ENCODE measurements around the gene DEFB123. TPM values are rescaled to one million over a fixed set of nuclear protein-coding genes. Genes with fewer than 3 reads are reported as not detected.

Gene DEFB123
- total RNA-seq, 1 experiment from 2014 or later: not detected

- no peak for DNase-seq
- Histone ChIP-seq H3K9me3 (ENCODE audit: insufficient read depth, low read depth) (no peaks in the 10 kb centered on the region), H3K4me1 (replicated peaks; ENCODE audit: insufficient read depth) (no peaks in the 10 kb centered on the region), H3K4me2 (no peak overlapping the region), H3K36me3 (ENCODE audit: low read depth) (no peaks in the 10 kb centered on the region), H3K9me2 (ENCODE audit: insufficient read depth) (no peaks in the 10 kb centered on the region), H3K4me3 (no peak overlapping the region), H3K27ac (no peak overlapping the region), H3F3A (ENCODE audit: insufficient read depth, low read depth) (no peaks in the 10 kb centered on the region), H3K27me3 (ENCODE audit: insufficient read depth, low read depth) (no peaks in the 10 kb centered on the region; the same call in 1 of the 2 replicates), H3K79me2 (ENCODE audit: low read depth) (no peaks in the 10 kb centered on the region), H4K20me1 (ENCODE audit: insufficient read depth) (no peaks in the 10 kb centered on the region), H2AFZ (no peak overlapping the region)
- no TSS peak for BruUV-seq (replicated peaks)
- TF ChIP-seq EZH2 (IDR thresholded peaks at IDR 0.05; ENCODE audit: low read depth) (no peak), CTCF (conservative IDR thresholded peaks at IDR 0.05) (no peak)
- intact Hi-C loops (cut with micrococcal nuclease; ENCODE audit: unreplicated experiment): no loop called here
- ChIA-PET POLR2A (ENCODE audit: unreplicated experiment) (no interaction called here), CTCF (no interaction called here)
These were observed 43.6 kb downstream of the DEFB123 start for GRCh38 chr20:31484001-31484400.

GRCh38 chr20:31485450-31486339 is 45.3 kb downstream of the DEFB123 start:
- no peaks in the 10 kb centered on the region for H3K9me2 ChIP-seq (ENCODE audit: insufficient read depth)
- no peaks in the 10 kb centered on the region for H3K36me3 ChIP-seq (ENCODE audit: low read depth)
- H3K4me1 ChIP-seq (replicated peaks; ENCODE audit: insufficient read depth): no peaks in the 10 kb centered on the region
- H3K4me2 ChIP-seq: no peak overlapping the region
- no peak overlapping the region for H3K27ac ChIP-seq
- DNase-seq: no peak
- H4K20me1 ChIP-seq (ENCODE audit: insufficient read depth): no peaks in the 10 kb centered on the region
- H3K4me3 ChIP-seq: no peak overlapping the region
- BruUV-seq (replicated peaks): no TSS peak
- TF ChIP-seq EZH2 (IDR thresholded peaks at IDR 0.05; ENCODE audit: low read depth): no peak
- TF ChIP-seq CTCF (conservative IDR thresholded peaks at IDR 0.05): no peak
- no peaks in the 10 kb centered on the region for H3F3A ChIP-seq (ENCODE audit: insufficient read depth, low read depth)
- POLR2A ChIA-PET (ENCODE audit: unreplicated experiment): interaction anchor here (0.6 kb wide), 1 partner anchor 60 kb away, joined by 13 read pairs; no protein-coding TSS in a partner anchor
- intact Hi-C loops (cut with micrococcal nuclease; ENCODE audit: unreplicated experiment): no loop called here
- no peaks in the 10 kb centered on the region for H3K27me3 ChIP-seq (ENCODE audit: insufficient read depth, low read depth)
- CTCF ChIA-PET: interaction anchor here (0.6 kb wide), 1 partner anchor 328 kb away, joined by 6 read pairs; no protein-coding TSS in a partner anchor
- H2AFZ ChIP-seq: no peak overlapping the region
- H3K79me2 ChIP-seq (ENCODE audit: low read depth): no peaks in the 10 kb centered on the region
- no peaks in the 10 kb centered on the region for H3K9me3 ChIP-seq (ENCODE audit: insufficient read depth, low read depth)

- CTCF ChIA-PET: no interaction called here
- H3K27me3 ChIP-seq (ENCODE audit: insufficient read depth, low read depth): no peaks in the 10 kb centered on the region
- POLR2A ChIA-PET (ENCODE audit: unreplicated experiment): no interaction called here
- H2AFZ ChIP-seq: no peak overlapping the region
- H4K20me1 ChIP-seq (ENCODE audit: insufficient read depth): no peaks in the 10 kb centered on the region
- no peaks in the 10 kb centered on the region for H3K36me3 ChIP-seq (ENCODE audit: low read depth)
- no peaks in the 10 kb centered on the region for H3K79me2 ChIP-seq (ENCODE audit: low read depth)
- no peak overlapping the region for H3K4me2 ChIP-seq
- DNase-seq: no peak
- H3K9me3 ChIP-seq (ENCODE audit: insufficient read depth, low read depth): no peaks in the 10 kb centered on the region
- H3K4me1 ChIP-seq (replicated peaks; ENCODE audit: insufficient read depth): no peaks in the 10 kb centered on the region
- intact Hi-C loops (cut with micrococcal nuclease; ENCODE audit: unreplicated experiment): no loop called here
- no peaks in the 10 kb centered on the region for H3F3A ChIP-seq (ENCODE audit: insufficient read depth, low read depth)
- H3K27ac ChIP-seq: no peak overlapping the region
- BruUV-seq (replicated peaks): no TSS peak
- no peaks in the 10 kb centered on the region for H3K9me2 ChIP-seq (ENCODE audit: insufficient read depth)
- TF ChIP-seq EZH2 (IDR thresholded peaks at IDR 0.05; ENCODE audit: low read depth) (no peak), CTCF (conservative IDR thresholded peaks at IDR 0.05) (no peak)
- no peak overlapping the region for H3K4me3 ChIP-seq
These were observed 47.7 kb downstream of the DEFB123 start for GRCh38 chr20:31488115-31488514.
